GM03348 (cell line): ENCODE data around the gene MTPN.

ENCODE experiments used
- DNase-seq: peaks from one replicate; pipeline ENCODE4 v3.0.0; 2012; ENCODE audit warnings: low spot score

Gene MTPN

DNA sequence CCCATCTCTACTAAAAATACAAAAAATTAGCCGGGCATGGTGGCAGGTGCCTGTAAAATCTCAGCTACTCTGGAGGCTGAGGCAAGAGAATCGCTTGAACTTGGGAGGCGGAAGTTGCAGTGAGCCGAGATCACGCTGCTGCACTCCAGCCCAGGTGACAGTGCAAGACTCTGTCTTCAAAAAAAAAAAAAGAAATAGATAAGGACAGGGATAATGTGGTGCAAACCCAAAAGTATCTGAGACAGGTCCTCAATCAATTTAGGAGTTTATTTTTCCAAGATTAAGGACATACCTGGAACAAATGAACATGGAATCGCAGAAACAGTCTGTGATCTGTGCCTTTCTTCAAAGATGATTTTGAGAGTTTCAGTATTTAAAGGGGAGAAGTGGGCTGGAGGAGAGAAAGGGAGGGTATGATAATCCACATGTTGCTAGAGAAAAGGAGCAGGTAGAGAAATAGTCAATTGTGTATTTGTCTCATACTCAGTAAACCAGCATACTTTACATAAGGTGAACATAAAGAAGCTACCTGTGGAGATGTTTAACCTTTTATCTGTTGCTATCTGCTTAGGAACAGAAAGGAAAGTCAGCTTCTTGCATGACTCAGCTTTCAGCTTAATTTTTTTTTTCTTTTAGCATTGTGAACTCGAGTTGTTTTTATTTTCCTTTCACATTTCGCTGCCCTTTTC is 4.9 kb upstream of the MTPN start:
- DNase-seq: no peak

DNA sequence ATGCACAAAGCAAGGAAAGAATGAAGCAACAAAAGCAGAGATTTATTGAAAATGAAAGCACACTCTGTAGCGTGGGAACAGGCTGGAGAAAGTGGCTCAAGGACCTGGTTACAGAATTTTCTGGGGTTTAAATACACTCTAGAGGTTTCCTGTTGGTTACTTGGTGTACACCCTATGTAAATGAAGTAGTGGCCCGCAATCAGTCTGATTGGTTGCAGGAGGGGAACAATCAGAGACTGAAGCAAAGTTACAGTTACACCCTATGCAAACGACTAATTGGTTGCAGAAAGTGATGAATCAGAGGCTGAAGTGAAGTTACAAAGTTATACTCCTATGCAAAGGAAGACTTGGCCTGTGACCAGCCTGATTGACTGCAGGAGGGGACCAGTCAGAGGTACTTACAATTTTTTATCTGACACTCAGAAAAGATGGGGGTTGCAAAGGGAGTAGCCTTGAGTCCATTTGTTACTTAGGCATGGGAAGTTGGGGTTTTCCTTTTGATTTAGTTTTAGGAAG is 3.6 kb upstream of the MTPN start:
- peak; percentile 30 for DNase-seq

DNA sequence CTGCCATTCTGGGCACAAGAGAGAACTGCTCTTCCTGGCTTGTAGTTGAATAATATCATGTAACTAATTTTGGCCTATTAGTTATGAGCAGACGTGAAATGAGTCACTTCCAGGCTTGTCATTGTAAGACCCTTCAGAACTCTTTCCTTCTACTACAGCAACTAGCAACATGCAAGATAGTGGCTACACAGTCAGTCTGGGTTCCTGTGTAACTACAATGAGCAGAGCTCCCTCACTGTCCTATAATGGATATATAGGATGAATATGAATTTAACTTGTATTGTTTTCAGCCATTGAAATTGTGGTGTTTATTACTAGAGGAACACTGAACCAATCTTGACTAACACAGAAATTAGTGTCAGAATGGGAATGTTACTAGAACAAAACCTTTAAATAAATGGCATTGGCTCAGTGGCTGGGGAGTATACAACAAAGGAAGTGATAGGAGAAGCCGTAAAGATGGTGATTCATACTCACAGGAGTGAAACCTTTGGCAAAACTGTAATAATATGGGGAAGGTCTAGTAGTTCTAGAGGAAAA is 2.9 kb upstream of the MTPN start:
- DNase-seq: no peak

- DNase-seq: no peak
These were observed 2.4 kb upstream of the MTPN start for GRCh38 chr7:135979471-135980011.

DNA sequence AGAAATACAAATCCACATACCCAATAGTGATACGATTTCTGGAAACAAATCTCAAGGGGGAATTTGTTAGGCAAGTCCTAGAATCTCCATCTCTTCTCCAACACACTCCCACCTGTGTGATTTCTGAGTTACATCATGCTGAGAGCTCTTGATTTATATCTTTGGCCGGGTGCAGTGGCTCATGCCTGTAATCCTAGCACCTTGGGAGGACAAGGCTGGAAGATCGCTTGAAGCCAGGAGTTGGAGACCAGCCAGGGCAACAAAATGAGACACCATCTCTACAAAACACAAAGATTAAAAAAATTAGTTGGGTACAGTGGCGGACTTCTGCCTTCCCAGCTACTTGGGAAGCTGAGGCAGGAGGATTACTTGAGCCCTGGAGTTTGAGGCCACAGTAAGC is 1.5 kb upstream of the MTPN start:
- DNase-seq: no peak

GRCh38 chr7:135977742-135978066 is 545 bp upstream of the MTPN start:
- no peak for DNase-seq

DNA sequence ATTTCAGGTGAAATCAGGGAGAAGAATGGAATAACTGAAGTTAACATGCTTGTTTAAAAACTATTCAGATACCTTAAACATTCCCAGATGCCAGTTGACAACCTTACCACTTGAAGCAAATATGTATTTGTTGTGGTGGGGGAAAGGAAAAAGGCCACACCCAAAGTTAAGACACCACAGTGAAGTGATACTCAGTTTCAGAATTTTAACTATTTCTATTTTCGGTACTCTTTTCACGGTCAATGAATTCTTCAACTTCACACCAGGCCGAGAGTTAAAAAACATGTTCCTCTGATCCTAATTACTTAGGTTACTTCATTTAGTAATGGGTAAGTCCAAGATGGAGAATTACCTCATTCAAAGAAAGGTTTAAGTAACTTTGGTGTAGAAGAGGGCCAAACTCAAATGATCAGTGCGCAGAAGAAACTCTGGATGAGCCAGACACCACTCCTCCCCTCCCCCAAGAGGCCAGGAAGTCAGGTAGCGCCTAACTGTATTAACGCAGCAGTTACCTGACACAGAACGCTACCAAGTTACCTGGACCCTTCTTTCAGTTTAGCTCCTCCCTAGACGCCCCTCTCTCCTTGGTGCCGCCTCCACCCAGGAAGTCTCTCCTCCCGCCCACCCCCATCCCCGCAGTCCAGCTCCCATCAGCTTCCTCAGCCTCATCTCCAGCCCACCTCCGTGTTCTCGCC is 700 bp downstream of the MTPN start:
- no peak for DNase-seq

DNA sequence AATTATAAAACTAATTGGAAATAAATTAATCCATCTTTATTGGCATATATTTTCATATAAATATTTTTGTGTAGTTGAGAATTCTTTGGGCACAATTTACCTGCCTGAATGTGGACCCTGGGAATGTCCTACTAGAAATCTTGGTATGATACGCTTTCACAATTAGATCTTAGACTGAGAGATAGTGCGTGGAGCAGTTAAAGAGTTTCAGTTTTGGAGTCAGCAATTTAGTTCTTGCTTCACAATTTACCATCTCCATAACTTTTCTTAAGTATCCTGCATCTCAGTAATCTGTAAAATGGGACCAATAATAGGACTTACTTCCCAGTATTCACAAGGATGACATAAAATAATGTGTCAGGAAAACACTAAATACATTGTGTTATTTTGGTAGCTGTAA is 2.0 kb downstream of the MTPN start:
- no peak for DNase-seq

GRCh38 chr7:135974667-135975066 is 2.5 kb downstream of the MTPN start:
- DNase-seq: no peak

- no peak for DNase-seq
These were observed 5.8 kb downstream of the MTPN start for GRCh38 chr7:135971366-135971725.

DNA sequence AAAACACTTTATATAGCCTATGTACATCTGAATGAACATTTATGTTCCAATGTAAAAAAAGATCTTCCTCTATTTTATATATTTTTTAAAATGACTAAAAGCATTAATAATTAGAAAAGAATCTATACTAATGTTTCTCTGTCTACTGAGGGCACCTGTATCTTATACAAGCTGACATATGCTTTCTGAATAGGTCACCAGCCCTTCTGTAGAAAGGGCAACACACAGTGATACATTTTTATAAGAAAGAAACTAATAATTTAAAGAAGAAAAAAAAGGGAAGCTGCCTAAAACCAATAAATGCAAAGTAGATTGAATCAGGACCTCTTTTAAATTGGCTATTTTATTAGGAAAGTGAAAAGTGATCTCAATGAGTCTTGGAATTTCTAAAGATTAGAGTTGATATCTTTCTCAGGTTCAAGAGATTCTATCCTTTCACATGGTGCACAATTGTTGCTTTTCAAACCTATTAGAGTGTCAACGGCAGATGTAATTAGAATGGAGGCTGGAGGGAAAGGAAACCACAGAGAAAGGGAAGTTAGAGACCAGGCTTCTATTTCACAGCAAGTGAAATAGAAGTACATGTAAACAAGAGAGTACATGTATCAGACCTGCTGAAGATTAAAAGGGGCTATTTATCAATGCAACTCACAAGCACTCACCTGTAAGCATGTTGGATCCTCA is 6.3 kb downstream of the MTPN start:
- no peak for DNase-seq

GRCh38 chr7:135970045-135970444 is 7.1 kb downstream of the MTPN start:
- DNase-seq: no peak

GRCh38 chr7:135966341-135967043 is 10.7 kb downstream of the MTPN start:
- DNase-seq: no peak

DNA sequence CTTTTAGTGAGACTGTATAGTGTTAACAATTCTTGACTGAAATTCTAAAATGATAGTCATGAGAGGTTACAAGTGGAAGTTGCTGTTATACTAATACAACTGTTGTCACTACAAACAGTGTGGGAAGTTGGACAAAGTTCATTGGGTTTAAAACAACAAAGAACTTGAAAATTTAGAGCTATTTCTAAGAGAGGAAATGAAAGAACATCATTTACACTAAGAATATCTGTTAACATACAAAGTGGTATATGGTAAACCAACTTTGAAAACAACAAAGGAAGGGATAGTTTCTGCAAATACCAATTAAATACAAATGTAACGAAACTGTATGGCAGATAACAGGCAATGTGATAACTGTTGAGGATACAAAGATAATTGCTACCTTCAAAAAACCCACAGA is 11.6 kb downstream of the MTPN start:
- no peak for DNase-seq

DNA sequence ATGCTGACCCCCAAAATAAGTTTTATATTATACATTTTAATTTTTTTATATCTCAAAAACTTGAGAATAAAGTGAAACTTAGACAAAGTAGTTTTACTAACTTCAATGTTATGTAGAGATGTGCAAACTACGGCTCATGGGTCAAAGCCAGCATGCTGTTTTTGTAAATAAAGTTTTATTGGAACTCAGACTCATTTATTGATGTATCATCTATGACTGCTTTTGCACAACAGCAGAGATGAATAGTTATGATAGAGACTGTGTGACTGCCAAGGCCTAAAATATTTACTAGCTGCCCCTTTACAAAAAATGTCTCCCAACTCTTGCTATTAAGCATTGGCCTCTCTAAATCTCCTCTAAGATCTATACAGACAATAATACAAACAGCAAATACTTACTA is 12.4 kb downstream of the MTPN start:
- DNase-seq: no peak

DNA sequence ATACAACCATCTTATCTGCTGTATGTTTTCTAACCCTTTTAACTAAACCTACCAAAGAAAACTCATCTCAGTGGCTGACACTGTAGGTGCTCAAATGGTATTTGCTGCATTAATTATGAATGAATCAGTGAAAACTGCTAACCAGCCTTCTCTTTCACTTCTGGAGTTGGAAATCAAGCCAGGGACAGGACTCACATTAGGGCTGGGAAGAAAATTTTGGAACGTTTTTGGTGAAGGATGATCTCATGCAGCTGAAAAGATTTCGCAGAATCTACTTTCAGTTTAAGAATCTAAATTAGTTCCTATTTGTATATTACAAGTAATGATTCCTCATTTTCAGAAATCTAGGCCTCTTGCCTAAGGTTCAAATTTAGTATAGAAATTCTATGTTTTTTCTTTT is 12.9 kb downstream of the MTPN start:
- peak; percentile 30 for DNase-seq

DNA sequence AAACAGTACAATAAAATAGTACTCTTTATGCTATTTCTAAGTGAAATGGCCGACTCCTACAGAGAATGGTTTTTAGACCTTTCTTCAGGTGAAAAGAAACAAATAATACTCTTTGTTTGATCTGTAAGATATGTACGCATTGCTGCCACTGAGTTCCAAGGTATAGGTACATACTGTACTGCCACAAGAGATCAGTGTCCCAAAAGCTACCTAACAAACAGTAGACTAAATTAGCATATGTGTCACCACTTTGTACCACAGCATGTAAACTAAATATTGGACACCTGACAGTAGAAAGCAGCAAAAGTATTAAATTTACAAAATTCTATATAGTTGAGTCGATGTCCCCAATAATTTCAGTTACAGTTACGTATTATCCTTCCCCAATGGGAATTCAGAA is 14.4 kb downstream of the MTPN start:
- no peak for DNase-seq

DNA sequence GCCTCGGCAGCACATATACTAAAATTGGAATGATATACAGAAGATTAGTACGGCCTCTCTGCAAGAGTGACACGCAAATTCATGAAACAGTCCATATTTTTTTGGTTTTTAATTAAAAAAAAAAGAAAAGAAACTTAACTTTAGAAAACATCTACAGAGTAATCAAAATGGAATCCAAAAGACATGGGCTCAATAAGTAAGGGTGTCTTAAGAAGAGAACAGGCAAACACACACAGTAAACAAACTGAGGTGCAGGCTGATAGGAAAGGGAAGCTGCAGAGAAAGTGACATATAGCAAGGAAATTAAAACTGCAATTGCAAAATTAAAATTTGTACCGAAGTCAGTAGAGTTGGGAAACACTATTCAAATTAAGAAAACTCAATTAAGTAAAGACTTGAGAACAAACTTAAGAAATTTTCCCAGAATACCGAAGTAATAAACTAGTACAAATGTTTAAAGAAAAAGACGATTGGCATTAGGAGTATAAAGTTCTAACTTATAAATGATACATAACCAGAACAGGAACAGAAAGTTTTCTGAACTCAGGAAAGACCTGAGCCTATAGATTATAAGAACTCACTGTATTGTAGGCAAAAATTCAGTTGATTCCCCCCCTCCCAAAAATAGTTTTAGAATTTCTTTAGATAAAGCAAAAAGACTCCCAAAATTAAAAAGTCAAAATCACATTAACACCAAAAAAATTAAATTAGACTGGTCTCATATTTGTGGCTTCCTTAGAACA is 16.3 kb downstream of the MTPN start:
- no peak for DNase-seq

DNA sequence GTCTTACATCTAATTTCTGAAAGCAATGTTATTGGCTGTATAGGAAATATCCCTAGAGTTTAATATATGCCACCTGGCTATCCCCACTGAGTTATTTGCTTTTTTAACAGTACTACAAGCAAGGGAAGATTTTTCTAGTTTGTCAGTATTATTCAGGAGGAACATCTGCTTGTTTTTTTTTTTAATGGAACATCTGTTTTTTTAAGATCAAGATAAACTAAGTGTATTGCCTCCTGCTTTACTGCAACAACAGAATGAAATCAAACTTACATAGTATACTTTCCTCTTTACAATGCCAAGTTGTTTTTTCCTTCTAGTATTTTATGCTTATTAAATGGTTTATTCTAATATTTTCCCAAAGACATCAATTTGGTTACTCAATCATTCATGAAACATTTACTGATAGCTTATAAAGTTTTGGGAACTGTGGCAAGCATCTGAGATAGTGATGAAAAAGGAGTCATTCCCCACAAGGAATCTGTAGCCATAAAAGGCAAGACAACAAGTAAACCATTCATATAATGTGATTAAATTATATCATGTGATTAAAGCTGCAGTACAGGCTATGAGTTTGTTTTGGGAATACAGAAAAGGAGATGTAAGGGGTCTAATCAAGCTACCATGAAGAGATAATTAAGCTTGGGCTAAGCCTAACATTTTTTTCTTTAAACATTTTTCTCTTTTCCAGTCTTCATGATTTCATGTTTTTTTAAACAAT is 17.4 kb downstream of the MTPN start:
- no peak for DNase-seq

- DNase-seq: no peak
These were observed 19.0 kb downstream of the MTPN start for GRCh38 chr7:135958173-135958572.

GRCh38 chr7:135957627-135958026 is 19.5 kb downstream of the MTPN start:
- DNase-seq: no peak
